Loucy (cell line): ENCODE measurements around the gene APLF.
"Not testable (repeated sequence)": the region's sequence is repeated elsewhere in the genome, so short reads cannot be mapped to it uniquely, and the experiment has no call there.

ENCODE experiments used
- H2AFZ ChIP-seq: fragments of 200-600 bp; sonication (generic); 2 replicates; pipeline ENCODE4 v1.6.0; 2016; ENCODE audit warnings: antibody characterized with exemption, mild to moderate bottlenecking, low read length, moderate library complexity
- H3F3A ChIP-seq: fragments of 200-600 bp; 2 replicates; pipeline ENCODE4 v1.6.0; 2016; ENCODE audit warnings: antibody characterized with exemption, low read depth, mild to moderate bottlenecking
- H3K27me3 ChIP-seq: fragments of 200-600 bp; sonication (generic); 2 replicates; pipeline ENCODE4 v1.6.1; 2014; ENCODE audit warnings: low read length, mild to moderate bottlenecking; ENCODE audit not compliant: insufficient read depth, poor library complexity, severe bottlenecking
- H3K36me3 ChIP-seq: fragments of 200-600 bp; sonication (generic); 2 replicates; pipeline ENCODE4 v1.6.1; 2016; ENCODE audit warnings: low read length; ENCODE audit not compliant: insufficient read depth
- H3K4me1 ChIP-seq: fragments of 200-600 bp; sonication (generic); 2 replicates; pipeline ENCODE4 v1.5.1; 2014; ENCODE audit warnings: low read length, mild to moderate bottlenecking; ENCODE audit not compliant: insufficient read depth, poor library complexity, severe bottlenecking
- H3K4me2 ChIP-seq: fragments of 200-600 bp; sonication (generic); 2 replicates; pipeline ENCODE4 v1.6.0; 2014; ENCODE audit warnings: antibody characterized with exemption, low read length, low read depth, mild to moderate bottlenecking; ENCODE audit not compliant: poor library complexity, severe bottlenecking
- H3K4me3 ChIP-seq: fragments of 200-600 bp; sonication (generic); 2 replicates; pipeline ENCODE4 v1.5.1; 2014; ENCODE audit warnings: low read length, mild to moderate bottlenecking, mixed read lengths; ENCODE audit not compliant: poor library complexity, severe bottlenecking
- H3K79me2 ChIP-seq: fragments of 200-600 bp; sonication (generic); 2 replicates; pipeline ENCODE4 v1.6.1; 2014; ENCODE audit warnings: low read length; ENCODE audit not compliant: insufficient read depth
- H3K9ac ChIP-seq: fragments of 200-600 bp; sonication (generic); 2 replicates; pipeline ENCODE4 v1.6.0; 2014; ENCODE audit warnings: mild to moderate bottlenecking, low read depth, low read length, moderate library complexity; ENCODE audit not compliant: poor library complexity, severe bottlenecking
- H3K9me2 ChIP-seq: fragments of 200-600 bp; sonication (generic); replicated peaks from 2 replicates; pipeline ENCODE4 v1.6.1; 2016; ENCODE audit warnings: low read depth, low read length, mixed read lengths
- H3K9me3 ChIP-seq: fragments of 200-600 bp; sonication (generic); 2 replicates; pipeline ENCODE4 v1.6.1; 2014; ENCODE audit warnings: mild to moderate bottlenecking, antibody characterized with exemption, low read length, low read depth; ENCODE audit not compliant: insufficient read depth
- H4K20me1 ChIP-seq: fragments of 200-600 bp; sonication (generic); 2 replicates; pipeline ENCODE4 v1.6.0; 2014; ENCODE audit warnings: antibody characterized with exemption, low read length, mild to moderate bottlenecking; ENCODE audit not compliant: insufficient read depth, poor library complexity, severe bottlenecking
- CTCF ChIP-seq: fragments of 200-600 bp; sonication (generic); conservative IDR thresholded peaks from 2 replicates; pipeline ENCODE4 v1.5.1; 2014; ENCODE audit warnings: mild to moderate bottlenecking, antibody characterized with exemption, low read length
- EZH2phosphoT487 ChIP-seq: fragments of 200-600 bp; IDR thresholded peaks from 2 replicates; pipeline ENCODE4 v1.6.1; 2018; ENCODE audit warnings: antibody characterized with exemption, mild to moderate bottlenecking, moderate library complexity, borderline replicate concordance

Gene APLF

GRCh38 chr2:68441179-68441993 is 26.0 kb upstream of the APLF start:
- Histone ChIP-seq H3K9ac (no peak overlapping the region), H2AFZ (peak overlapping the region; percentile 80), H3K9me3 (no peaks in the 10 kb centered on the region), H3K4me3 (no peak overlapping the region), H3F3A (no peaks in the 10 kb centered on the region), H3K79me2 (no peaks in the 10 kb centered on the region), H3K36me3 (no peaks in the 10 kb centered on the region), H3K9me2 (no peaks in the 10 kb centered on the region), H3K4me2 (peak overlapping the region; percentile 34), H3K27me3 (no peaks in the 10 kb centered on the region), H4K20me1 (no peaks in the 10 kb centered on the region), H3K4me1 (peaks cover 5% of the 10 kb centered on the region)
- TF ChIP-seq EZH2phosphoT487: no peak
- peak; percentile 98 for TF ChIP-seq CTCF

GRCh38 chr2:68441994-68442322 is 25.4 kb upstream of the APLF start:
- Histone ChIP-seq H3K4me3 (no peak overlapping the region), H2AFZ (peak overlapping the region; percentile 70), H3K27me3 (no peaks in the 10 kb centered on the region), H3K36me3 (no peaks in the 10 kb centered on the region), H4K20me1 (no peaks in the 10 kb centered on the region), H3K4me1 (peaks cover 5% of the 10 kb centered on the region), H3K9me3 (no peaks in the 10 kb centered on the region), H3K4me2 (peak overlapping the region; percentile 34), H3K79me2 (no peaks in the 10 kb centered on the region), H3K9me2 (no peaks in the 10 kb centered on the region), H3K9ac (no peak overlapping the region), H3F3A (no peaks in the 10 kb centered on the region)
- TF ChIP-seq EZH2phosphoT487: no peak
- peak; percentile 6; the same call in 1 of the 2 replicates for TF ChIP-seq CTCF

GRCh38 chr2:68446425-68446824 is 21.0 kb upstream of the APLF start:
- H3K27me3 ChIP-seq, H3F3A ChIP-seq, H3K4me1 ChIP-seq, H3K9me3 ChIP-seq, H3K36me3 ChIP-seq, H3K4me2 ChIP-seq, H3K9ac ChIP-seq, H3K4me3 ChIP-seq, H3K9me2 ChIP-seq, H4K20me1 ChIP-seq, H3K79me2 ChIP-seq, H2AFZ ChIP-seq: not testable (repeated sequence)

- Histone ChIP-seq H3F3A (peaks cover 1% of the 10 kb centered on the region; the same call in 1 of the 2 replicates), H3K4me3 (no peak overlapping the region), H3K9me2 (no peaks in the 10 kb centered on the region), H3K79me2 (no peaks in the 10 kb centered on the region), H2AFZ (no peak overlapping the region), H3K9ac (no peak overlapping the region), H3K4me1 (peaks cover 1% of the 10 kb centered on the region), H3K4me2 (no peak overlapping the region), H4K20me1 (no peaks in the 10 kb centered on the region), H3K36me3 (no peaks in the 10 kb centered on the region), H3K27me3 (no peaks in the 10 kb centered on the region), H3K9me3 (no peaks in the 10 kb centered on the region)
- TF ChIP-seq CTCF: no peak
- TF ChIP-seq EZH2phosphoT487: no peak
Observed at GRCh38 chr2:68447118-68447517, 20.3 kb upstream of the APLF start.
